ENCODE results near the gene ALKAL2.
"Not testable (repeated sequence)": the region's sequence is repeated elsewhere in the genome, so short reads cannot be mapped to it uniquely, and the experiment has no call there.

ALKAL2 gene, protein sequence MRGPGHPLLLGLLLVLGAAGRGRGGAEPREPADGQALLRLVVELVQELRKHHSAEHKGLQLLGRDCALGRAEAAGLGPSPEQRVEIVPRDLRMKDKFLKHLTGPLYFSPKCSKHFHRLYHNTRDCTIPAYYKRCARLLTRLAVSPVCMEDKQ

DNA sequence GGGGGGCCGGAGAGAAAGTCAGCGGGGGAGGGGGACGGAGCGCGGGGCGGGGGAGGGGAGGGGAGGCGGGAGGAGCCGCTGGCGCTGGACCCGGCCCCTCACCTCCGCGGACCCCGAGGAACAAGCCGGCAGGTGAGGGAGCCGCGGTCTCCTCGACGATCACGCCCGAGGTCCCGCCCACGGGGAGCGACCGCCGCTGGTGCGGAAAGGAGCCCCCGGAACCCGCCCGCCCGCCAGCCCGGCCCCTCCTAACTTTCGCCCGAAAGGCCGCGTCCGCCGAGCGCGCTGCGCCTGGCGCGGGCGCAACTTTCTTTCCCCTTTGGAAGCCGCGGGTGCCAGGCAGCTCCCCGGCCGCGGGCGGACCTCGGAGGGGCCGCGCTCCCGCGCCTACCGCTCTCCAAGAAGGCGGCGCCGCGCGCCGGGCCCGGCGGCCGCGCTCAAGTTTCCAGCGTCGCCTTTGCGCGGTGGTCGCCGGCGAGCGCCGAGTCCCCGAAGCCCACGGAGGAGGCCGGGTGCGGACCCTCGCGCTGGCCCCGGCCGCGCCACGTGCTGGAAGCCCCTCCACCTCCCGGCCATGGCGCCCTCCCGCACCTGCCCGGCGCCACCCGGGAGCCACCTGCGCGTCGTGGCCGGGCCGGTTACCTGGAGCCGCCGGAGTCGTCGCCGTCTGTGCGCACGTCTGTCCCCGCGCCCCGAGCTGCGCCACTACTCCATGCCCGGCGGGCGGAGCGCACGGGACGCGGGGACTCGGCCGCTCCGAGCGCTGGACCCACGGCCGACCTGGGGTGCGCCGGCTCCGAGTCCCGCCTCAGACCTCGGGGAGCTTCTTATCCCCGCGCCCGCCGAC lies at the start of gene ALKAL2:
Gene ALKAL2, minus strand, starts transcription at position 181 of the 847 bp plus-strand sequence. CDS start 256 bp downstream, outside the sequence.
- peak within 1 kb of the TSS; percentile 39 for H3K4me3 Mint-ChIP-seq
- H3K36me3 Mint-ChIP-seq (ENCODE audit: low read depth) = peaks cover 6% of the 10 kb centered on the region
- H3K4me1 Mint-ChIP-seq (ENCODE audit: low read depth) = peaks cover 11% of the 10 kb centered on the region
- DNase-seq = peak; percentile 42
- no peak within 1 kb of the TSS for H3K27ac Mint-ChIP-seq
- peaks cover 41% of the 10 kb centered on the region for H3K27me3 Mint-ChIP-seq
- H3K9me3 Mint-ChIP-seq = no peaks in the 10 kb centered on the region

DNA sequence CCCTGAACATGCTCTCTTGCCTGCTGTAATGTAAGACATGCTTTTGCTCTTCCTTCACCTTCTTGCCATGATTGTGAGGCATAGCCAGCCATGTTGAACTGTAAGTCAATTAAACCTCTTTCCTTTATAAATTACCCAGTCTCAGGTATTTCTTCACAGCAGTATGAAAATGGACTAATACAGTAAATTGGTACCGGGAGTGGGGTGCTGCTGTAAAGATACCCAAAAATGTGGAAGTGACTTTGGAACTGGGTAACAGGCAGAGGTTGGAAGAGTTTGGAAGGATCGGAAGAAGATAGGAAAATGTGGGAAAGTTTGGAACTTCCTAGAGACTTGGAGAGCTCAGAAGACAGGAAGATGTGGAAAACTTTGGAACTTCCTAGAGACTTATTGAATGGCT lies 49.1 kb upstream of the ALKAL2 start:
- not testable (repeated sequence) for H3K4me1 Mint-ChIP-seq (ENCODE audit: low read depth); DNase-seq; H3K4me3 Mint-ChIP-seq; H3K36me3 Mint-ChIP-seq (ENCODE audit: low read depth); H3K27ac Mint-ChIP-seq
- peaks cover 36% of the 10 kb centered on the region for H3K27me3 Mint-ChIP-seq
- H3K9me3 Mint-ChIP-seq = peaks cover 31% of the 10 kb centered on the region

DNA sequence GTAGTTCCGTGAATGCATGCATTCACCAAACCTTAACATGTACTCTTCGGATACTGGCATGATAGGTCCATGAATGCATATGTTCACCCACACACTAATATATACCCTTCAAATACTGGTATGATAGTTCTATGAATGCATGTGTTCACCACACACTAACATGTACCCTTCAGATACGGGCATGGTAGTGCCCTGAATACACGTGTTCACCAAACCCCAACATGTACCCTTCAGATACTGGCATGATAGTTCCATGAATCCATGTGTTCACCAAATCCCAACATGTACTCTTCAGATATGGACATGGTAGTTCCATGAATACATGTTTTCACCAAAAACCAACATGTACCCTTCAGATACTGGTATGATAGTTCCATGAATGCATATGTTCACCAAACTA lies 48.5 kb upstream of the ALKAL2 start:
- DNase-seq = no peak

DNA sequence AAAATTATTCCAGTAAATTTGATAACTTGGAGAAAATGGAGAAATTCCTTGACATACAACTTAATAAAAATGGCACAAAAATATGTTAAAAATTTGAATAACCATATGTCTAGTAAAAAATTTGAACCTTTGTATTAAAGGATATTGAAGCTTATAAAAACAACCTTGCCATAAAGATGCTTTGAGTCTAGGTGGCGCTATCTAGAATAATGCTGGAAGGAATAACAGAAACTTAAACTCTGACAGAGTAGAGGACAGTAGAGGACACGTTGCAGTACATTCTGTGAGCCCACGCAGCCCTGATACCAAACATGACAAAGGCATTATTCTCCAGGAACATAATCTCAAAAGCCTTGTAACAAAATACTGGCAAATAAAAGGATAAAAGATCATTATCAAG lies 44.7 kb upstream of the ALKAL2 start:
- no peak overlapping the region for H3K4me3 Mint-ChIP-seq
- H3K27ac Mint-ChIP-seq = no peak overlapping the region
- no peak for DNase-seq
- H3K36me3 Mint-ChIP-seq (ENCODE audit: low read depth) = no peaks in the 10 kb centered on the region
- H3K27me3 Mint-ChIP-seq = peaks cover 42% of the 10 kb centered on the region
- no peaks in the 10 kb centered on the region for H3K4me1 Mint-ChIP-seq (ENCODE audit: low read depth)
- H3K9me3 Mint-ChIP-seq = peaks cover 29% of the 10 kb centered on the region

More for the DNA sequence above, 48.5 kb upstream of the ALKAL2 start:
- Mint-ChIP-seq H3K27ac (no peak overlapping the region), H3K9me3 (peaks cover 31% of the 10 kb centered on the region), H3K4me3 (no peak overlapping the region), H3K4me1 (ENCODE audit: low read depth) (no peaks in the 10 kb centered on the region), H3K27me3 (peaks cover 37% of the 10 kb centered on the region), H3K36me3 (ENCODE audit: low read depth) (peaks cover 4% of the 10 kb centered on the region)

DNA sequence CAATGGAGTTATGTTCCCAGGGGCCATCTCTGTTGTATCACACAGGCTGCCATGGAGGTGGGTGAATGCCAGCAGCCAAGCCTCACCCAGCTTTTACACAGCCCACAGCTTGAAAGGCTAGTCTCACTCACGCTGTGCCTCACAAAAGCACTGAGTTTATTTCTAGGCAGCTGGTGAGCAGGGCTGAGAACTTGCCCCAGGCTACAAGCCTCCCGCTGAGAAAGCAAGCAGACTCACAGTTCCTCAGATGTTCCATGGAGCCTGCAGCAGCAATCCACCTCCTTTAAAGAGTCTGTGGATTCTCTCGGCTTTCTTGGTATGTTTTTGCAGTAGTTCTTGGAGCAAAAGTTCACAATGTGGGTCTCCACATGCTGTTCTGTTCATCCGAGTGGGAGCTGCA lies 40.9 kb upstream of the ALKAL2 start:
- H3K27me3 Mint-ChIP-seq = peaks cover 58% of the 10 kb centered on the region
- no peaks in the 10 kb centered on the region for H3K36me3 Mint-ChIP-seq (ENCODE audit: low read depth)
- no peak overlapping the region for H3K4me3 Mint-ChIP-seq
- peaks cover 15% of the 10 kb centered on the region for H3K9me3 Mint-ChIP-seq
- H3K27ac Mint-ChIP-seq = no peak overlapping the region
- no peaks in the 10 kb centered on the region for H3K4me1 Mint-ChIP-seq (ENCODE audit: low read depth)
- DNase-seq = no peak

DNA sequence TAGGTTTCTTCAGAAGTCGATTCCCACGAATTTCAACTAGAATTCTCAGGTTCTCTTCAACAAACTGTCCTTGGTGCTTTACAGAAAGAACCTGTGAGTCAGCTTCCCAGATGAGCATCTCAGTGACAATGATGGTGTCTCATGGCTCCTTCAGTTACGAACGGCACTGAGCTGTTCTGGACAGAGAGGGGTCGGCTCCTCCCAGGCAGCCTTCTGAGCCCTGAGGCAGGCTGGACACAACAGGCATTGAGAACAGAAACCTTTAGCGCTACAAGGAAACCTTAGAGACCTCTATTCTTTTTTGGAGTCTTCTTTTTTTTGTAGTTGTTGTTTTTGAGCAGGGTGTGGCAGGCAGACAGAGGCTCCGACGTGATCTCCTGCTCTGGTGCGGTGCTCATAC lies 35.1 kb upstream of the ALKAL2 start:
- no peak overlapping the region for H3K27ac Mint-ChIP-seq
- peaks cover 15% of the 10 kb centered on the region for H3K4me1 Mint-ChIP-seq (ENCODE audit: low read depth)
- no peak overlapping the region for H3K4me3 Mint-ChIP-seq
- DNase-seq = no peak
- no peaks in the 10 kb centered on the region for H3K36me3 Mint-ChIP-seq (ENCODE audit: low read depth)
- H3K27me3 Mint-ChIP-seq = peaks cover 37% of the 10 kb centered on the region
- H3K9me3 Mint-ChIP-seq = peaks cover 18% of the 10 kb centered on the region

DNA sequence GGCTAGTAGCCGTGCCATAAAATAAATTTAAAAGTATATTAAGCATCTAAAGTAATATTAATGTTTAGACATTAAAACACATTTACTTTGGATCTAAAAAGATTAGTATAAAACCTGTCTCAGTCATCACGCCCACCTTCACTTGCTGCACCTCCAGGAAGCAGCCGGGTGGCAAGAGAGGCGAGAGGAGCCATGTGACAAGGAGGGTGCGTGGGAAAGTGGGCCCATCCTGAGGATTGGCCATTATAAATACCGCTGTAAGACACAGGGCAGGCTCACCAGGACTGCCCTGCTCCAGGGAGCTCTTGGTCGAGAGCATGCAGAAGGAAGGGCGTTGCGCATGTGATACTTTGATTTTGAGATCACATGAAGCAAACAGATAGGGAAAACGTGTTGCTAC lies 34.4 kb upstream of the ALKAL2 start:
- no peaks in the 10 kb centered on the region for H3K36me3 Mint-ChIP-seq (ENCODE audit: low read depth)
- DNase-seq = no peak
- H3K27me3 Mint-ChIP-seq = peaks cover 31% of the 10 kb centered on the region
- H3K27ac Mint-ChIP-seq = no peak overlapping the region
- H3K4me3 Mint-ChIP-seq = no peak overlapping the region
- H3K9me3 Mint-ChIP-seq = peaks cover 14% of the 10 kb centered on the region
- peaks cover 22% of the 10 kb centered on the region for H3K4me1 Mint-ChIP-seq (ENCODE audit: low read depth)

DNA sequence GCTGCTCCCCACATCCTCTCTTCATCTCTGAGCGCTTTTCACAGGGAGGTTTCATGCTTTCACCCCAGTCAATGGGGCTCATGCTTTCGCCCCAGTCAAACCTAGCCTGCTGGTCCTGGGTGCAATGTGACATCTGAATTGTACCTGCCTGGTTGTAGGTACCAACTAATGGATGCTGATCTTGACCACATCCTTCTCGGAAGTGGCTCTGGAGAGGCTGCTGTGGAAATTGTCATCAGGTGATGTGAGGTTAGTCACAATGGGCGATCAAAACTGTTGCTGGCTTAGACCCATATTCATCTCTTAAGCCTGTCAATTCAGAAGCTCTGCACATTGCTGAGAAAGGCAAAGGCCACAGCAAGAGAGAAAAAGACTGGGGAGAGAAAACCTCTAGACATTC lies 32.7 kb upstream of the ALKAL2 start:
- H3K27me3 Mint-ChIP-seq = peaks cover 24% of the 10 kb centered on the region
- peaks cover 9% of the 10 kb centered on the region for H3K9me3 Mint-ChIP-seq
- no peak for DNase-seq
- no peaks in the 10 kb centered on the region for H3K36me3 Mint-ChIP-seq (ENCODE audit: low read depth)
- H3K27ac Mint-ChIP-seq = no peak overlapping the region
- H3K4me3 Mint-ChIP-seq = no peak overlapping the region
- H3K4me1 Mint-ChIP-seq (ENCODE audit: low read depth) = peaks cover 28% of the 10 kb centered on the region

DNA sequence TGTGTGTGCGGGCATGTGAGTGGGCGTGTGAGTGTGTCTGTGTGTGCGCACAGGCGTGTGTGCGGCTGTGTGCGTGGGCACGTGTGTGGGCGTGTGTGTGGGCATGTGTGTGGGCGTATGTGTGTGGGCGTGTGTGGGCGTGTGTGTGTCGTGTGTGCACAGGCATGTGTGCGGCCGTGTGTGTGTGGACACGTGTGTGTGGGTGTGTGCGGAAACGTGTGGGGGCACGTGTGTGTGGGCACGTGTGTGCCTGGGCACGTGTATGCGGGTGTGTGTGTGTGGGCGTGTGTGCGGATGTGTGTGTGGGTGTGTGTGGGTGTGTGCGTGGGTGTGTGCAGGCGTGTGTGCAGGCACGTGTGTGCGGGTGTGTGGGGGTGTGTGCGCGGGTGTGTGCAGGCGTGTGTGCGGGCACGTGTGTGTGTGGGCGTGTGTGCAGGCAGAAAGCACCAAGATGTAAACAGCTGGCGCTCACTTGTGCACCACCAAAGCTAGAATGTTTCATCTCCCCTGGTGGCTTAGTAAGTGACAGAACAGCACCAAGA lies 31.2 kb upstream of the ALKAL2 start:
- Mint-ChIP-seq H3K27me3 (peaks cover 15% of the 10 kb centered on the region), H3K27ac (peak overlapping the region; percentile 98), H3K9me3 (peaks cover 9% of the 10 kb centered on the region), H3K4me1 (ENCODE audit: low read depth) (peaks cover 28% of the 10 kb centered on the region), H3K4me3 (peak overlapping the region; percentile 67), H3K36me3 (ENCODE audit: low read depth) (no peaks in the 10 kb centered on the region)
- no peak for DNase-seq

DNA sequence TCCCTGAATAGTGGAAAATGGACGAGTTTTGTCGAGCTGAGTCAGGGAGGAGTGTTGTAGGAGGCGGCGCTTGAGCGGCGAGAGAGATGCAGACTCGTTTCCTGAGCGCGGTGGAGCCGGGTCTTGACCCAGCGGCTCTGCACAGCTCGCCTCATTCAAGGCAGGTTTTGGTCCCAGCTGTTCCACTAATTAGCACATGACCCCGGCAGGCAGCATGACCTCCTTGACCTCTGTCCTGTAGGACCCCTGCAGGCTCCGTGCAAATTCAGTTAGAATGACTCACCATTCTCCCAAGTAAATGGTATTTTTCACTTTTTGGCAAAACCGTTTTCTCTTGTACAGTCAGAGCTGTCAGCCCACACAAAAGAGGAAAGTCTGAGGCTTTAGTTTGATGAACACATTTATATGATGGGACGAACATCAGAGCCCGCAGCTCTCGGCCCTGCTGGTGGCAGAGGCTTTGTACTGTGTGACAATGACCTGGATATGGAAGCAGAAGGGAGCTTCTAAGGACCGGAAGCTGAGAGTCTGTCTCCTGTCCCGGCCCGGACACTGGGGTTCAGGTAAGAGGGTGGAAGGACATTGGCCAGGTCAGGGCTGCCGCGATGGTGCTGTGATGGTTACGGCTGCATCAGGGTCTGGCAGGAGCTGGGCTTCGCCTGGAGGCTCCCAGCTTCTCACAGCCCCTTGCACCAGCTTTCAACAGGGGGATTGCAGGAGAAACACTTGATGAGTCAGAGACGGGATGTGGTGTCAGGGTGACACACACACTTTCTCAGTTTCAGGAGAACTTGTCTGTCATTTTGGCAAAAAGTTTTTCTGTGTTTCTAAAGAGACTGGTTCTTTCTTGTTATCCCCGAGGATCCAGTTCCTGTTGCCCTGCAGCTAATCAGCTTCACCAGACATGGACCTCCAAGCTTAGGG lies 29.9 kb upstream of the ALKAL2 start:
- no peaks in the 10 kb centered on the region for H3K36me3 Mint-ChIP-seq (ENCODE audit: low read depth)
- DNase-seq = peak; percentile 56
- H3K27ac Mint-ChIP-seq = peak overlapping the region; percentile 98
- peaks cover 14% of the 10 kb centered on the region for H3K27me3 Mint-ChIP-seq
- peak overlapping the region; percentile 67 for H3K4me3 Mint-ChIP-seq
- H3K9me3 Mint-ChIP-seq = peaks cover 9% of the 10 kb centered on the region
- peaks cover 28% of the 10 kb centered on the region for H3K4me1 Mint-ChIP-seq (ENCODE audit: low read depth)

DNA sequence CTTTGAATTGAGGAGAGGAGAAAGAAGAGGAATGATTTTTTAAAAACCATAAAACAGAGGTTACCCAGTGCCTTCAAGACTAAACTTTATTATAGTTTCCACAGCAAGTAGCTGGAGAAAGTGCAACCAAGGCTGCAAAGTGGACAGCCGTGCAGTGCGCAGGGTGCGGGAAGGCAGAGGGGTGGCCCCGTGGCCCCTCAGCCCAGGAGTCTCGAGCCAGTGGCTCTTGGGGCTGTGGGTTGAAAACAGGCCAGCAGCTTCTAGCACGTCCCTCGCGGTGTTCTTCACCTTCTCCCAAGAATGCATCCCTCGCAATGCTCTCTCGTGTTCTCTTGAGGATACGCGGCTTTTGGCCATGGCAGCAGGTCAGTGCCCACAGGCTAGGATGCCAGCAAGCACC lies 28.5 kb upstream of the ALKAL2 start:
- Mint-ChIP-seq H3K27me3 (peaks cover 6% of the 10 kb centered on the region), H3K4me3 (no peak overlapping the region), H3K27ac (no peak overlapping the region), H3K4me1 (ENCODE audit: low read depth) (peaks cover 28% of the 10 kb centered on the region), H3K36me3 (ENCODE audit: low read depth) (no peaks in the 10 kb centered on the region), H3K9me3 (peaks cover 9% of the 10 kb centered on the region)
- no peak for DNase-seq

DNA sequence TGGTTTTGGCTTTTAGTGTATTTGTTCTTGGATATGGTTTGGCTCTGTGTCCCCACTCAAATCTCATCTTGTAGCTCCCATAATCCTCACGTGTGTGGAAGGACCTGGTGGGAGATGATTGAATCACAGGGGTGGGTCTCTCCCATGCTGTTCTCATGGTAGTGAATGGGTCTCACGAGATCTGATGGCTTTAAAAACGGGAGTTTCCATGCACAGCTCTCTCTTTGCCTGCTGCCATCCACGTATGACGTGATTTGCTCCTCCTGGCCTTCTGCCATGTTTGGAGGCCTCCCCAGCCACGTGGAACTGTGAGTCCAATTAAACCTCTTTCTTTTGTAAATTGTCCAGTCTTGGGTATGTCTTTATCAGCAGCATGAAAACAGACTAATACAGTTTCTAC lies 28.0 kb upstream of the ALKAL2 start:
- not testable (repeated sequence) for H3K27ac Mint-ChIP-seq; H3K36me3 Mint-ChIP-seq (ENCODE audit: low read depth); H3K27me3 Mint-ChIP-seq; DNase-seq; H3K4me3 Mint-ChIP-seq; H3K9me3 Mint-ChIP-seq
- H3K4me1 Mint-ChIP-seq (ENCODE audit: low read depth) = peaks cover 28% of the 10 kb centered on the region

DNA sequence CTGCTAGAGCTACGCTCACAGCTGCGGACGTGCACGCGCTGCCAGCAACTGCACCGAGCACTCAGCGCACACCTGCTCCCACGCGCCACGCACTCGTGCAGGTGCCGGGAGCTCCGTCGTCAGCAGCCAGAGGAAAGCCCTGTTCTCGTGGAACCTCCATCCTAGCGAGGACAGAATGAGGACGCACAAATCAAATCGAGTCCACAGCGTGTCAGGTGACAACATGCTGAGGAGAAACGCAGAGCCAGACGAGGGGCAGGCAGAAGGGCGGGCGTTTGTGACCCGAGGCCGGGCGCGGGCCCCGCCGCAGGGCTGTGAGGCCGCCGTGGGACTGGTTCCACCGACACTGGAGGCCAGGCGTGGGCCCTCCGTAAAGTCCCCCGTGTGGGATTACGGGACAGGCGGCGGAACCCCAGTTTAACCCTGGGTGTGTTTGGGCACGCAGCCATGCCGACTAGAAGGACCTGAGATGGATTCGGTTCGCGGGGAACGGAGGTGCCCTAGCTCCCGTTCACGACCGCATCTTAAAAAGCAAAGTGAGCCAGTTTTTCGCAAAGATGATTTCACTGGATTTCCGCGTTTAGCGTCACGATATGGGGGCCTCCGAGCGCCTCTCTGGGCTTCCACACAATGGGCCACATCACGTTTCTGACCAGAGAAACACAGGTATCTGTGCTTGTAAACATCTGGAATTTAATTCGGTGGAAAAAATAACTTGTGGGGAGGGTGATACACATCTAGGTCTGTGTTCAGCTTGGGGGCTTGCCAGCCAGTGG lies 26.9 kb upstream of the ALKAL2 start:
- Mint-ChIP-seq H3K27ac (no peak overlapping the region), H3K4me1 (ENCODE audit: low read depth) (peaks cover 28% of the 10 kb centered on the region)

DNA sequence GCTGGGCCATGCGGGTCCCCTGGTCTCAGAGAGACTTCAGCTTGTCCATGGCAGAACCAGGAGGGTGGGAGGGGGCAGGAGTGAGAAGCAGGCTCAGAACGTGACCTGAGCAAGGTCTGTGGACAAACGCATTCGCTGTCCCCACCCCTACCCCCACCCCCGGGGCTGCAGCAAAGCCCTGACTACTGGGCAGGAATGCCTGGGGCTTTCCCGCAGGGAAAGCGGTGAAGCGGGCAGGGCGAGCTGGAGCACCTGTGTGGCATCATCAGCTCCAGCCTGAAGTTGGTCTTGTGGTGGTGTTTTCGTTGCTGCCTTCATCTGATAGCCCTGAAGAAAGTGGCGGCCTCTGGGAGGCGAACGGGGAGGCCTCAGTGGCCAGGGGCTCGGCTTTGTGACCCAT lies 26.1 kb upstream of the ALKAL2 start:
- Mint-ChIP-seq H3K4me3 (no peak overlapping the region), H3K27ac (no peak overlapping the region), H3K36me3 (ENCODE audit: low read depth) (no peaks in the 10 kb centered on the region), H3K27me3 (peaks cover 9% of the 10 kb centered on the region), H3K9me3 (peaks cover 8% of the 10 kb centered on the region), H3K4me1 (ENCODE audit: low read depth) (peaks cover 23% of the 10 kb centered on the region)
- DNase-seq = no peak

More for the DNA sequence above, 26.9 kb upstream of the ALKAL2 start:
- H3K36me3 Mint-ChIP-seq (ENCODE audit: low read depth) = no peaks in the 10 kb centered on the region
- peaks cover 9% of the 10 kb centered on the region for H3K27me3 Mint-ChIP-seq
- DNase-seq = no peak
- no peak overlapping the region for H3K4me3 Mint-ChIP-seq
- H3K9me3 Mint-ChIP-seq = peaks cover 9% of the 10 kb centered on the region
